Ascending aorta (tissue), 2 donors: ENCODE results near the gene CX3CR1. TPM values are rescaled to one million over a fixed set of nuclear protein-coding genes. Genes with fewer than 3 reads are reported as not detected.

Source experiments
- DNase-seq, 2 donors: peaks; one replicate each; pipeline ENCODE4 v3.0.0-alpha.2; 2019; ENCODE audit warnings: low spot score in 2 of 2
- H3K27ac ChIP-seq, 2 donors: fragments of 200-600 bp; sonication (generic); one replicate each; pipeline ENCODE4 v1.5.1; 2016 to 2017; ENCODE audit warnings: mild to moderate bottlenecking in 1 of 2
- H3K27me3 ChIP-seq: fragments of 200-600 bp; sonication (generic); one replicate; pipeline ENCODE4 v1.5.1; 2017
- H3K36me3 ChIP-seq, 2 donors: fragments of 200-600 bp; sonication (generic); one replicate each; pipeline ENCODE4 v1.5.1; 2016
- H3K4me1 ChIP-seq, 2 donors: fragments of 200-600 bp; sonication (generic); one replicate each; pipeline ENCODE4 v1.5.1; 2016 to 2017; ENCODE audit warnings: mild to moderate bottlenecking in 1 of 2
- H3K4me3 ChIP-seq, 2 donors: fragments of 200-600 bp; sonication (generic); one replicate each; pipeline ENCODE4 v1.5.1; 2016 to 2017; ENCODE audit warnings: mild to moderate bottlenecking in 1 of 2
- H3K9me3 ChIP-seq, 2 donors: fragments of 200-600 bp; sonication (generic); one replicate each; pipeline ENCODE4 v1.5.1; 2016
- intact Hi-C: fragments of 100-400 bp; cut with DNase I; formaldehyde crosslinking; loops from one replicate; pipeline ENCODE4 v1.15.1; 2023
- total RNA-seq: library from RNA; depleted of rRNA; stranded (reverse); fragments of >200 nt; gene quantifications from one replicate; pipeline ENCODE4 v1.1.0, GENCODE V29; 2016
- TF ChIP-seq, protein P1 (sequence below), 3 experiments: fragments of 200-600 bp in 2 of 3; fragments of 450-650 bp in 1 of 3; sonication (generic) in 2 of 3; IDR thresholded peaks; one replicate each; pipeline ENCODE4 v1.5.1; 2016 to 2019; ENCODE audit warnings: antibody characterized with exemption in 3 of 3, mild to moderate bottlenecking in 1 of 3, moderate library complexity in 1 of 3

Gene CX3CR1
- total RNA-seq, 1 donor from 2014 or later: not detected

DNA sequence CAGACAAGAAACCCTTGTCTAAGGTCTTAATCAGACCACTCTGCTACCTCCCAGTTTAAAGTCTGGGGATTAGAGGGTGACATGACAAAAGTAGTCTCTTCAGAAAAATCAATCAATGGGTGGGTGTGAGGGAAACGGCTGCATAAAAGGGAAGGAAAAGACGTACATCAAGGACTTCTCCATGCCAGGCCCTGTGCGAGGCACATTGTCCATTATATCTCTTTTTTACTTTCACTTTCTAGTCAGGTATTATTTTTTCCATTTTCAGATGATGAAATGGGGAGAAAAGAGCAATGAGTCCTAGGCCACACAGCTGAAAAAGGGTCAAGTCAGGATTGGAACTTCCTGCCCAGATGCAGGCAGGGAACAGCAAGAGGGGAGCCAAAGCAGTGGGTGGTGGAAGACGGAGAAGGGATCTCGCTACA lies 4.6 kb upstream of the CX3CR1 start:
- DNase-seq: no peak
- intact Hi-C loops: no loop called here
- Histone ChIP-seq H3K36me3 (no peaks in the 10 kb centered on the region), H3K27me3 (no peaks in the 10 kb centered on the region), H3K4me3 (no peak overlapping the region), H3K27ac (no peak overlapping the region), H3K9me3 (no peaks in the 10 kb centered on the region), H3K4me1 (no peaks in the 10 kb centered on the region)
- TF ChIP-seq, protein P1, sequence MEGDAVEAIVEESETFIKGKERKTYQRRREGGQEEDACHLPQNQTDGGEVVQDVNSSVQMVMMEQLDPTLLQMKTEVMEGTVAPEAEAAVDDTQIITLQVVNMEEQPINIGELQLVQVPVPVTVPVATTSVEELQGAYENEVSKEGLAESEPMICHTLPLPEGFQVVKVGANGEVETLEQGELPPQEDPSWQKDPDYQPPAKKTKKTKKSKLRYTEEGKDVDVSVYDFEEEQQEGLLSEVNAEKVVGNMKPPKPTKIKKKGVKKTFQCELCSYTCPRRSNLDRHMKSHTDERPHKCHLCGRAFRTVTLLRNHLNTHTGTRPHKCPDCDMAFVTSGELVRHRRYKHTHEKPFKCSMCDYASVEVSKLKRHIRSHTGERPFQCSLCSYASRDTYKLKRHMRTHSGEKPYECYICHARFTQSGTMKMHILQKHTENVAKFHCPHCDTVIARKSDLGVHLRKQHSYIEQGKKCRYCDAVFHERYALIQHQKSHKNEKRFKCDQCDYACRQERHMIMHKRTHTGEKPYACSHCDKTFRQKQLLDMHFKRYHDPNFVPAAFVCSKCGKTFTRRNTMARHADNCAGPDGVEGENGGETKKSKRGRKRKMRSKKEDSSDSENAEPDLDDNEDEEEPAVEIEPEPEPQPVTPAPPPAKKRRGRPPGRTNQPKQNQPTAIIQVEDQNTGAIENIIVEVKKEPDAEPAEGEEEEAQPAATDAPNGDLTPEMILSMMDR (IDR thresholded peaks at IDR 0.05): no peak

DNA sequence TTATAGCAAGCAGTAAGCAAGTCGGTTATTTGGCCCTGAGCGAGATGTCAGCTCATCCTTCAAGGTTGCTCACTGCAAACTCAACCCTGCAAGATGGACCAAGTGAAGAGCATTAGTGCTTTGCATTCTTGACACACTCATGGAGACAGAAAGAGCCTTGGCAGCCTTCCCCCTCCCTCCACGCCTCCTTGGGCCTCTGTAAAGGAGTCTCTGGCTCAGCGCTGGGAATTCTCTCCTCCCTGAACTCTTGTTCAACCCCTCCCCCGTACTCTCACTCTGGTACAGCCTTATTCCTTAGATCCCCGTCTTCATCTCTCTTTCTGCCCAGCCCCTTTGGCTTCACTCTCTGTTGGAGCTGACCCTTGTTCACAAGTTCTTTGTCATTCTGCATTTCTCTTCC lies 2.2 kb upstream of the CX3CR1 start:
- Histone ChIP-seq H3K9me3 (no peaks in the 10 kb centered on the region), H3K4me3 (no peak overlapping the region), H3K27ac (no peak overlapping the region), H3K27me3 (no peaks in the 10 kb centered on the region), H3K36me3 (no peaks in the 10 kb centered on the region), H3K4me1 (peaks cover 0 to 2% of the 10 kb centered on the region in 2 donors)
- DNase-seq: no peak
- TF ChIP-seq, protein P1 (IDR thresholded peaks at IDR 0.05): no peak
- intact Hi-C loops: no loop called here

DNA sequence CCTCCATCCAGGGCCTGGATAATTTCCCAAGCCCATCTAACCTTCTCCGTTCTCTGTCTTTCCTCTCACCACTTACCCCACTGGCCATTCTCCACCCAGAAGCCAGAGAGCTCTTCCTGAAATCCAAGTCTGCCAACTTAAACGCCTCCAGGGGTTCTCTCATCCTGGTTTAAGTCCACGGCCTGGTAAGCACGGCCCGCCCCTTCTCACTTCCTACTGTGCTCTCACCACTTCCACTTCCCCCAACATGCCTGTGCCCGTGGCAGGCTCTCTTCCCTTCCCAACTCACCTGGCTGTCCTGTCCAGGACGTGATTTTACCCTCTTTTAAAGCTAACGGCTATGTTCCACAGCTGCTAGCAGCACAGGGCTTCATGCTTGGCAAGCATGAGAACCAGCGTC lies 1.7 kb upstream of the CX3CR1 start:
- Histone ChIP-seq H3K27ac (no peak overlapping the region), H3K9me3 (no peaks in the 10 kb centered on the region), H3K4me3 (no peak overlapping the region), H3K4me1 (peaks cover 0 to 2% of the 10 kb centered on the region in 2 donors), H3K36me3 (no peaks in the 10 kb centered on the region), H3K27me3 (no peaks in the 10 kb centered on the region)
- intact Hi-C loops: no loop called here
- DNase-seq: no peak
- TF ChIP-seq, protein P1 (IDR thresholded peaks at IDR 0.05): no peak

DNA sequence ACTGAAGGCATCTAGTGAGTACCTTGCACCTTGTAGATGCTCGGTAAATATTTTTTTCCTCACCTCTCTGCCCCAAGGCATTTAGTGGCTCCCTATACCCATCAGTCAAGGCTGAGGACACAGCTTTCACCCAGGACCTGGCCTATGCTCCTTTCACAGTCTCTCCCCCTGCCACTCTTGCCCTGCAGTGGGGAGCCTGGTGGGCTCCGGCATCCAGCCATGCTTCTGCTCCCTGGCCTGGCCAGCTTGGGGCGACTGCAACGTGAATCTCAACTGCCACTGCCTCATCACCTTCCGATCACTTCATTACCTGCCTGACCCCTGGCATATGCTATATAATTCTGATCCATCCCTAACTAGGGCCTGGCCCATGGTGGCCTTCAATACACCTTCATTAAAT lies 735 bp upstream of the CX3CR1 start:
- H3K36me3 ChIP-seq: no peaks in the 10 kb centered on the region
- intact Hi-C loops: no loop called here
- H3K27ac ChIP-seq: no peak overlapping the region
- H3K4me3 ChIP-seq: no peak overlapping the region
- no peaks in the 10 kb centered on the region for H3K9me3 ChIP-seq
- peaks cover 0 to 2% of the 10 kb centered on the region in 2 donors for H3K4me1 ChIP-seq
- H3K27me3 ChIP-seq: no peaks in the 10 kb centered on the region
- no peak for DNase-seq
- TF ChIP-seq, protein P1 (IDR thresholded peaks at IDR 0.05): no peak

DNA sequence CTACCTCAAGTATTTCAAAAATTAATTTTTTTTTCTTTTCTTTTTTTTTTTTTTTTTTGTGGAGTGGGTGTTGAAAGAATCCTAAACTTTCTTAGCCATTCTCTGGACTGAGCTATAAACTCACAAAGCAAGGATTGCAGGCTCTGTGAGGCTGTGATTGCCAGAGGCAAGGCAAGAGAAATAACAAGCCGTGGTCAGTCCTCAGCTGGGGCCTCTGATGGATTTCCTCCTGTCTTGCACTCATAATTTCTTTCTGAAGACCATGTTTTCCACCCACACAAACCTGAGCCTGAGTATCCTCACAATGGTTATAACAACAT lies 1.3 kb downstream of the CX3CR1 start:
- TF ChIP-seq, protein P1 (IDR thresholded peaks at IDR 0.05): no peak
- no peak for DNase-seq
- intact Hi-C loops: no loop called here
- Histone ChIP-seq H3K9me3 (no peaks in the 10 kb centered on the region), H3K36me3 (no peaks in the 10 kb centered on the region), H3K27me3 (no peaks in the 10 kb centered on the region), H3K4me1 (peaks cover 0 to 2% of the 10 kb centered on the region in 2 donors), H3K4me3 (no peak overlapping the region), H3K27ac (no peak overlapping the region)
